ENCODE measurements around the gene IRX5.

Gene IRX5

DNA sequence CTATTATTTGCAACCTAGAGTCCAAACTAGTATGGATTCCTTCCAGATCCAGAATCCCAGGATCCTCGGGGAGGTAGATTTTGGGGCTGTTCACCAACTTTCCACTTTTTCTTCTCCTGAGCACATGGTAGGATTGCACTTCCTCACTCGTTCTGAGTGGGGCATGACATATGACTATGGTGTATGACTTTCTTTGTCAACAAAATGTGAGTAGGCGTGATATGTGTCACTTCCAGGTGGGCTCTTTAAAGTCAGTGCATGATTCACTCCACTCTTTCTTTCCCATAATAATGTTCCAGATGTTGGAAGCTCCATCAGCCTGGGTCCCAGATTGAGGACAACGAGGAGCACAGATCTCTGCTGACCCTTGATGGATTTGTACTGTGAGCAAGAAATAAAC, 21.5 kb downstream of the IRX5 start:
- no peak for DNase-seq

DNA sequence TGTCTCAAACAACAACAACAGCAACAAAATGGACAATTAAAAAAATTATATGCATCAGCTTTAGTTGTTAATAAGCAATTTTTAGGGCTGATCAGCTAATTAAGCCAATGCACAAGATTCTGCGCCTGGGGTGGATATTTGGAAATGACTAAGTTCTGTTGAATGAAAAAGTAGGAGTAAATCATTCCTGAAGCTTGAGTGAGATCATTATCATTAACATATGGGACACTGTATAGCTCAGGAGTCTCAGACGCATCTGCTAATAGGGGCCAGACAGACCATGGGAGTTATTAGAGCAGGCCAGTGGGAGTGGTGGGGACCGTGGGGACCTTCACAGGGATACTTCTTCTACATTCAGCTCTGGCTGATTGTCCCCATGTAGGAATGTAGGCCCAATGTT, 22.8 kb downstream of the IRX5 start:
- DNase-seq, result no peak

DNA sequence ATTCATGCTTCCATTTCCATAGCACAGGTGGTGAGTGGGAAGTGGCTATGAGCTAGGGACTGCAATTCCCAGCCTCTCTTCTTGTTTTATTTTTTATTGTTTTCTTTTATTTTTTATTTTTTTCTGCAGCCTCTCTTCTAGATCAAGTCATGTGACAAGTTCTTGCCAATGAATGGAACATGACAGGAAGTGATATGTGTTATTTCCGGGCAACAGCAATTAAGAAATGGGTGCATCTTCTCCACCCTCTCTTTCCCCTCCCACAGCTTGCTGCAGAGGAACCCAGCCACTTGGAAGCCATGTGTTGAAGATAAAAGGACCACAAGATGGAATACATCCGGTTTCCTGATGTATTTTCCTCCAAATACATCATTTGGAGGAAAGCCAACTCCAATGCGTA, 23.6 kb downstream of the IRX5 start:
- DNase-seq, result no peak

DNA sequence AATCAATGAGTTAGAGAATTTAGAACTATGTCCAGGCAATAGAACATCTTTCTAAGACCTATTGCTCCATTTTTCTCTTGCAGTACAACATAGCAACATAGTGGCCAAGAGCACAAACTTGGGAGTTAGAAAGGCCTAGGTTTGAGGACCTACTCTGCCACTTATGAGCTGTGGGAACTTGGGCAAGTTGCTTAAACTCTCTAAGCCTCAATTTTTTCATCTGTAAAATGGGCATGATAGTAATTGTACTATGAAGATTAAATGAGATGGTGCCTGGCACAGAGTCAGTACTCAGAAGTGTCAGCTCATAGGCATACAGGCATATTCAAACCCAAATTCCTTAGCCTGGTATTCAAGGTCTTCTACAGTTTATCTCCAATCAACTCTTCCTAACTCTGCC, 25.1 kb downstream of the IRX5 start:
- DNase-seq, result no peak

DNA sequence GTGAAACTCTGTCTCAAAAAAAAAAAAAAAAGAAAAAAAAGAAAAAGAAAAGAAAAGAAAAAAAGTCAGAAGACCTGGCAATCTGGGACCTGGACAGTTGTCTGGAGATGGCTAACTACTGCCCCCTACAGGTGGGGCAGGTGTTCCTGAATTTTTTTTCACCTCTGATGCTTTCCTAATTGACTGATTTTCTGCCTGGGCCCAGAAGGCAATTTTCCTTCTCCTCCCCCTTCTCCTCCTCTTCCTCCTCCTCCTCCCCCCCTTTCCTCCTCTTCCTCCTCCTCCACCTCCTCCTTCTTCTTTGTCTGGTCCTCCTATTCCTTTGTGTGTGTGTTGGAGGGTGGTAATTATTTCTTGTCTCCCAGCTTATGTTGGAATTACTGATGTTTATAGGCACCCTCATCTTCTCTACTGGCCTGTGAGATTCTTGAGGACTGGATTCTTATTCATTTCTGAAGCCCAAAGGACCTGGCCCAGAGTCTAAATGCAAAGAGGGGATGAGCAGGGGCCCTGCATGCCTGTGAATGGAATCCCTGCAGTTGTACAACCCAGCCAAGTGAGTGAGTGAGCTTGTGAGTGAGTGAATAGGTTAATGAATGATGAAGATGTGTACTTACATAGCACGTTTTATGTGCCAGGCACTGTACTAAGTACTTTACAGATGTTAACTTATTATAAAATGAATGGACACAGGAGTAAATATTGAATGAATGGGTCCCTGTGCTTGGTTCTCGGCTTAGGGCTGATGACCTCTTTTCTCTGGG, 26.9 kb downstream of the IRX5 start:
- DNase-seq, result no peak

DNA sequence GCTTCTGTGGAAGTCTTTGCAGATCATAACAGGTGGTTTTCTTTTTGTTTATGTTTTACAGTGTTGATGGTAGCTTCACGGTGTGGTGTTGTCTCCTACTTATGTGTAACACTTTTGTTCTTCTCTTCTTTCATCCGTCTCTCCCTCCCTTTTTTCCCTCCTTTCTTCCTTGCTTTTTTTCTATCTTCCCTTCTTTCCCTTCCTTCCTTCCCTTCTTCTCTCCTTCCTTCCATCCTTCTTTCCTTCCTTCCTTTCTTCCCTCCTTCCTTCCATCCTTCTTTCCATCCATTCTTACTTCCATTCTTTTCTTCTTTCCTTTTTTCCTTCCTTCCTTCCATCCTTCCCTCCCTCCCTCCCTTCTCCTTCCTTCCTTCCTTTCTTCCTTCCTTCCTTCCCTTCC, 31.4 kb downstream of the IRX5 start:
- DNase-seq, result no peak

- no peak for DNase-seq
Observed at GRCh38 chr16:54964239-54964638, 33.6 kb downstream of the IRX5 start.

GRCh38 chr16:54965464-54965863, 34.8 kb downstream of the IRX5 start:
- no peak for DNase-seq

DNA sequence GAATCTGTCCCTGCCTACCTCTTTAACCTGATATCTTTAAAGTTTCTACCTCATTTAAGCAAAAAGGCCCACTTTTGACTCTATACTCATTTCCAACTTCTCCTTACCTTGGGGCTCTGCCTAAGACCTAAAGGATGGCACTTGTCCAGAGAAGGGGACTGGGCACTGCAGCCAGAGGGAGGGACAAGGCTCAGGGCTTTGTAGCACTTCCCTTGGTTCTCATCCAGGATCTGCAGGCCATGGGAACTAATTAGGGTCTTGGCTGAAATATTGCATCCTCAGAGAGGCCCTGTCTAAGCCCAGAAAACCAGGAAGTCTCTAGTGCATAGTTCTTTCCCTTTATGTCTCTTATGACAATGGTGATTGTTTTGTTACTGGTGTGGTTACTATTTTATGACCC, 37.3 kb downstream of the IRX5 start:
- no peak for DNase-seq

- no peak for DNase-seq
Observed at GRCh38 chr16:54968784-54969183, 38.1 kb downstream of the IRX5 start.

DNA sequence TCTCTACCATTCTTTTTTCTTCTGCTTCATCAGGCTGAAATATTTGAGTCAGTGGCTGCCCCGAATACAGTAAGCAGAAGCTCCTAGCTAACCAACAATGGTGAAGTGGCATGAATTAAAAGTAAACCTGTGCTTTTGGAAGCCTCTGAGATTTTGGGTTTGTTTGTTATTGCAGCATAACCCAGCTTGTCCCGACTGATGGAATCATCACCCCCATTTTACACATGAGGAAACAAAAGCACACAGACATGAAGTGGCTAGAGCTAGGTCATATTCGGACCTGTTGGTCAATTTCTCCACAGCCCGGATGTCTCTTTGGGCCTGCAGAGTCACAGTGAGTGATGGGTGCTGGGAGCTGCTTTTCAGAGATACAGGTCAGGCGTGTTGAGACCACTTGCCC, 39.4 kb downstream of the IRX5 start:
- no peak for DNase-seq

GRCh38 chr16:54974367-54974766, 43.7 kb downstream of the IRX5 start:
- no peak for DNase-seq

DNA sequence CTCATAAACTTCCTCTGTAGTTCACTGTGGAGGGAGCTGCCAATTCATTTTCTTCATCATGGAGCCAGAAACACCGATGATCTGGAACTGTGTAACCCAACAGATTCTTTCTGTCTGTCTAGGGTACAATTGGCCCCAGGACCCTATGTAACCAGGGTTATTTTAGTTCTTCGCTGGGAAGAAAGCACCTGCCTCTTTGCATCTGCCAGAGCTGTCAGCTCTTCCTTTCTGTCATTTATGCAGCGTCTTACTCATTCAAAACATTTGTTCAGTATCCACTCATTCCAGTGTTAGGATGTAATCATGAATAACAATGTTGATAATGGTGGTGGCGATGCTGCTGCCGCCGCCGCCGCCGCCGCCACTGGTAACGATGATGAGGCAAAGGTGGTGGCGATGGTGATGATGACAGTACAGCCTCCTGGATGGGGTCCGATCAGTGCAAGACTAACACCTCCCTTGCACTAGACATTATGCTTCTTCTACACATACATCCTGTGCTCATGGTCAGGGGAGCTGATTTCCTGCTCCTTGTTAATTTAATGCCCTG, 46.1 kb downstream of the IRX5 start:
- DNase-seq, result no peak

DNA sequence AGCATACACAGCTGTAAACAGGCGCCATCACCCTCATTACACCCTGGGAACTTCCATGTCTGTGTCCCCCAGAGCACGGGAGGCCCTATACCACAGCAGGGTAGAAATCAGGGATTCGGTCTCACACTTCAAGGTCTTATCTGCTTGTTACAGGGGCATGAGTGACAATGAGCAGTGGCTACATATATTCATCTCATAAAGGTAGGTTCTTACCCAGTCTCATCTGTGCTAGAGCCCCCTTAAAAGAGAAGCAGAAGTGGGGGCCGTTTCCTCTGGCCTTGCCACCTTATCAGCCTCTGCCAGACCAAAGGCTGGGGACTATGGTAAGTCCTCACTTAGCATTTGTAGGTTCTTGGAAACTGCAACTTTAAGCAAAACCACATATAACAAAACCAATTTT, 46.5 kb downstream of the IRX5 start:
- DNase-seq, result no peak

GRCh38 chr16:54980821-54981220, 50.2 kb downstream of the IRX5 start:
- no peak for DNase-seq
